SU-DHL-6 (cell line): ENCODE data around the gene CCNY.

Source experiments
- H2AFZ ChIP-seq: fragments of 200-600 bp; sonication (generic); 2 replicates; pipeline ENCODE4 v1.6.1; 2014; ENCODE audit warnings: low read depth, mild to moderate bottlenecking, moderate library complexity, mixed read lengths, antibody characterized with exemption, low read length; ENCODE audit not compliant: severe bottlenecking
- H3F3A ChIP-seq: fragments of 200-600 bp; shearing (Covaris generic); 2 replicates; pipeline ENCODE4 v1.6.0; 2016; ENCODE audit warnings: antibody characterized with exemption, mild to moderate bottlenecking; ENCODE audit not compliant: insufficient read depth
- H3K27ac ChIP-seq: fragments of 200-600 bp; sonication (generic); 2 replicates; pipeline ENCODE4 v1.5.1; 2016; ENCODE audit warnings: low read depth, mild to moderate bottlenecking, low read length, moderate library complexity, mixed read lengths
- H3K27me3 ChIP-seq: fragments of 200-600 bp; sonication (generic), shearing (Covaris generic); 2 replicates; pipeline ENCODE4 v1.6.0; 2014; ENCODE audit warnings: mild to moderate bottlenecking, low read length
- H3K36me3 ChIP-seq: fragments of 200-600 bp; sonication (generic); 2 replicates; pipeline ENCODE4 v1.6.1; 2014; ENCODE audit warnings: mild to moderate bottlenecking, low read length, mixed read lengths
- H3K4me2 ChIP-seq: fragments of 300-600, 200-600 bp; shearing (Covaris generic), sonication (generic); 2 replicates; pipeline ENCODE4 v1.6.0; 2014; ENCODE audit warnings: low read length, low read depth, mild to moderate bottlenecking; ENCODE audit not compliant: poor library complexity, severe bottlenecking
- H3K4me3 ChIP-seq: fragments of 200-600 bp; sonication (generic); 2 replicates; pipeline ENCODE4 v1.5.1; 2014; ENCODE audit warnings: antibody characterized with exemption, low read length, mild to moderate bottlenecking, mixed read lengths; ENCODE audit not compliant: insufficient read depth, poor library complexity, severe bottlenecking
- H3K79me2 ChIP-seq: fragments of 200-600 bp; sonication (generic); 2 replicates; pipeline ENCODE4 v1.6.1; 2014; ENCODE audit warnings: mild to moderate bottlenecking, low read length, moderate library complexity; ENCODE audit not compliant: insufficient read depth
- H3K9ac ChIP-seq: fragments of 200-600 bp; sonication (generic); 2 replicates; pipeline ENCODE4 v1.7.0; 2014; ENCODE audit warnings: mild to moderate bottlenecking, low read length
- H3K9me2 ChIP-seq: fragments of 200-600 bp; sonication (generic); replicated peaks from 2 replicates; pipeline ENCODE4 v1.6.1; 2014; ENCODE audit warnings: low read length; ENCODE audit not compliant: insufficient read depth
- H3K9me3 ChIP-seq: fragments of 200-600 bp; sonication (generic); 2 replicates; pipeline ENCODE4 v1.6.1; 2014; ENCODE audit warnings: low read length, mixed read lengths; ENCODE audit not compliant: insufficient read depth
- H4K20me1 ChIP-seq: fragments of 200-600 bp; sonication (generic); 2 replicates; pipeline ENCODE4 v1.6.1; 2014; ENCODE audit warnings: low read depth, mild to moderate bottlenecking, antibody characterized with exemption, low read length, moderate library complexity, mixed read lengths
- CTCF ChIP-seq: fragments of 200-600 bp; sonication (generic); IDR thresholded peaks from one replicate; pipeline ENCODE4 v1.5.1; 2017; ENCODE audit warnings: antibody characterized with exemption, mild to moderate bottlenecking, low read length, moderate library complexity; ENCODE audit not compliant: insufficient read depth, poor library complexity, severe bottlenecking
- EZH2phosphoT487 ChIP-seq: fragments of 200-600 bp; sonication (generic), shearing (Covaris generic); conservative IDR thresholded peaks from 2 replicates; pipeline ENCODE4 v1.6.1; 2018; ENCODE audit warnings: mild to moderate bottlenecking, antibody characterized with exemption, low read length, moderate library complexity, mixed read lengths

CCNY gene

GRCh38 chr10:35448687-35449662, 112.7 kb downstream of the CCNY start:
- no peak overlapping the region for H2AFZ ChIP-seq
- no peak for TF ChIP-seq CTCF
- no peak for TF ChIP-seq EZH2phosphoT487
- H3K4me3 ChIP-seq, result no peak overlapping the region
- H4K20me1 ChIP-seq, result peaks cover 6% of the 10 kb centered on the region
- H3K9me2 ChIP-seq, result no peaks in the 10 kb centered on the region
- 0 out of 2 replicates have a peak, but pooled peaks cover 9% of the 10 kb centered on the region for H3K9me3 ChIP-seq
- H3K27ac ChIP-seq, result no peak overlapping the region
- H3K27me3 ChIP-seq, result no peaks in the 10 kb centered on the region
- no peak overlapping the region for H3K4me2 ChIP-seq
- no peaks in the 10 kb centered on the region for H3F3A ChIP-seq
- H3K9ac ChIP-seq, result no peak overlapping the region
- no peaks in the 10 kb centered on the region for H3K36me3 ChIP-seq
- H3K79me2 ChIP-seq, result no peaks in the 10 kb centered on the region

DNA sequence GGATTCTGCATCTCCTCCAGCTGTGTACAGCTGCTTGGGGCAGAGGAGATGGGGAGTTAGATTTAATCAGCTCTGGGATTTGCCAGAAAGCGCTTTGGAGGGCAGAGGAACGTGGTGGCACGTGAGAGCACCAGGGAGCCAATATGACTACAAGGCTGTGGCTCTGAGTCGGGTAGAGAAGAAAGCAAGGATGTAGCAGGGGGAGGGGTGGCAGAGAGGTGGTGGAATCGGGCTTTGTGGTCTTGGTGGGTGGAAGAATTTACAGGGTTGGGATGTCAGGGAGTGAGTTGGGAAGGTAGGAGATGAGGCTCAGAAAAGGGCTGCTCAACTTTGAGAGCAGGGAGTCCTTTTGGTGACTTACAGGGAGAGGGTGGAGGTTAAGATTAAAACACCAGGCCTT, 113.6 kb downstream of the CCNY start:
- H3K27ac ChIP-seq, result no peak overlapping the region
- H4K20me1 ChIP-seq, result peaks cover 6% of the 10 kb centered on the region
- H3K4me2 ChIP-seq, result no peak overlapping the region
- no peaks in the 10 kb centered on the region for H3K9me2 ChIP-seq
- no peak overlapping the region for H2AFZ ChIP-seq
- H3F3A ChIP-seq, result no peaks in the 10 kb centered on the region
- no peaks in the 10 kb centered on the region for H3K36me3 ChIP-seq
- H3K27me3 ChIP-seq, result no peaks in the 10 kb centered on the region
- no peak for TF ChIP-seq EZH2phosphoT487
- TF ChIP-seq CTCF, result no peak
- H3K79me2 ChIP-seq, result no peaks in the 10 kb centered on the region; the same call in 1 of the 2 replicates
- H3K4me3 ChIP-seq, result no peak overlapping the region
- no peak overlapping the region for H3K9ac ChIP-seq
- H3K9me3 ChIP-seq, result no peaks in the 10 kb centered on the region

GRCh38 chr10:35451151-35452016, 115.1 kb downstream of the CCNY start:
- TF ChIP-seq EZH2phosphoT487 (no peak), CTCF (no peak)
- Histone ChIP-seq H3F3A (no peaks in the 10 kb centered on the region), H3K27ac (no peak overlapping the region), H3K9ac (no peak overlapping the region), H3K9me2 (no peaks in the 10 kb centered on the region), H3K36me3 (no peaks in the 10 kb centered on the region), H3K9me3 (no peaks in the 10 kb centered on the region), H3K27me3 (no peaks in the 10 kb centered on the region), H3K79me2 (no peaks in the 10 kb centered on the region; the same call in 1 of the 2 replicates), H3K4me3 (no peak overlapping the region), H3K4me2 (no peak overlapping the region), H4K20me1 (peaks cover 10% of the 10 kb centered on the region), H2AFZ (no peak overlapping the region)
